Activated T-cell treated with anti-CD3 and anti-CD28 coated beads, Interleukin-2, amount 50 U/mL, for 72 hours (primary cell): Measurements from ENCODE around the gene GPR63. TPM values are rescaled to one million over a fixed set of nuclear protein-coding genes. Genes with fewer than 3 reads are reported as not detected.

Experiments used
- ATAC-seq, 2 donors: fragments of 150-1000 bp; cut with Tn5 transposase; replicated peaks in 1 of 2; 2 replicates each; pipeline ENCODE4 v1.10.0; 2021; ENCODE audit warnings: moderate library complexity in 2 of 2, mild to moderate bottlenecking in 1 of 2
- DNase-seq, 2 donors: peaks; one replicate each; pipeline ENCODE4 v3.0.0; 2021 to 2022; ENCODE audit warnings: mixed read lengths in 1 of 2
- H3K27ac Mint-ChIP-seq: one replicate; pipeline ENCODE4 v1.8.0; 2022; ENCODE audit warnings: mild to moderate bottlenecking, moderate library complexity, mixed read lengths
- H3K27me3 Mint-ChIP-seq: one replicate; pipeline ENCODE4 v1.8.0; 2022; ENCODE audit warnings: low read depth, mixed read lengths
- H3K36me3 Mint-ChIP-seq, 2 donors: one replicate each; pipeline ENCODE4 v1.8.0; 2022; ENCODE audit warnings: mixed read lengths in 2 of 2, mild to moderate bottlenecking in 1 of 2; ENCODE audit not compliant: insufficient read depth in 2 of 2
- H3K4me1 Mint-ChIP-seq: one replicate; pipeline ENCODE4 v1.8.0; 2022; ENCODE audit warnings: low read depth, mixed read lengths
- H3K4me3 Mint-ChIP-seq, 2 donors: one replicate each; pipeline ENCODE4 v1.8.0; 2022; ENCODE audit warnings: mild to moderate bottlenecking in 2 of 2, mixed read lengths in 2 of 2, moderate library complexity in 2 of 2
- H3K9me3 Mint-ChIP-seq, 2 donors: one replicate each; pipeline ENCODE4 v1.8.0; 2022; ENCODE audit warnings: mixed read lengths in 2 of 2
- total RNA-seq, 2 donors: library from RNA; stranded (reverse); gene quantifications; one replicate each; pipeline ENCODE4 v1.2.3, GENCODE V29; 2022

Gene GPR63
- total RNA-seq, 2 donors from 2014 or later: 1.5 to 1.8 TPM

DNA sequence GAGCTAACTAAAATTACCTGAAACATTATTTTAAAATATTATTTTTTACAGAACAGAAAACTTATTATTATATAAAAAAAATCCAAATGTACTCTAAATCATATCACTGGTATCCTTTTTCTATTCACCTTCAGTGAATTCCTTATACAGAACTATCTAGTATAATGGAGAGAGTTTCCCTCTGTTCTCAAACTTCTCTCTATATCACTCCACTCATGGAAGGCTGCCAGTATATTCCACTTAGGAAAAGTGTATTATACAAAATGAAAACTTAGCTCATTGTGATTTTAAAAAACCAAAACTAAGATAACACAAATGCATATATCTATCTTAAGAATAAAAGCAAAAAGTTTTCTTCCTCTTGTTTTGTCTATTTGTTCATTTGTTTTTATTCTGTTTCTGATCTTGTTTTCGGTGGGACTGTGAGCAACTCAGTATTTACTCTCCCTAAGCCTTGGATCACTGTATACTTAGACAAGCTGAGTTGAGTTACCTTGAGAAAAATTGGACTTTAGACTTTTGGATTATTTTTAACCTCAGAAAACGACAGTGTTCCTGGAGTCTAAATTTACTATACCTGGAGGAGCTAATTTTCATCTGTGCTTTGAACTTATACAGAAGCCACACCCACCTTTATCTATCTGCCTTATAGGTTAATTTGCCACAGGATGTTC, 61.4 kb downstream of the GPR63 start:
- no peaks in the 10 kb centered on the region for H3K9me3 Mint-ChIP-seq
- no peaks in the 10 kb centered on the region for H3K36me3 Mint-ChIP-seq
- H3K4me1 Mint-ChIP-seq: no peaks in the 10 kb centered on the region
- no peak overlapping the region for H3K4me3 Mint-ChIP-seq
- ATAC-seq (no peak), DNase-seq (no peak)
- peaks cover 6% of the 10 kb centered on the region for H3K27me3 Mint-ChIP-seq
- H3K27ac Mint-ChIP-seq: no peak overlapping the region

DNA sequence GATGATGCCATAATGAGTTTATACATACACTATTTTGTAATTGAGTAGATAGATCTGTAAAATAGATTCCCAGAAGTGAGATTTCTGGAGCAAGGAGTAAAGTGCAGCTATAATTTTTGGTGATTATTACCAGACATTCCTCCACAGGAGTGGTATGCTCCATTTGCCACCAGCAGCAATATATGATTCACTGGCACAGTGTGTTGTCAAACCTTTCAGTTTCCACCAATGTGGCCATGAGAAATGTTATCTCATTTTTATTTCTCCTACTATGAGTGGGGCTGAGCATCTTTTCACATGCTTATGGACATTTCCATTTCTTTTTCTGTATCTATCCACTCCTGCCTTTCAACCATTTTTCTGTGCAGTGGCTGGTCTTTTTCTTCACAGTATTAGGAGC, 70.5 kb downstream of the GPR63 start:
- ATAC-seq: peak; percentile 73 to 88
- peaks cover 4 to 9% of the 10 kb centered on the region in 2 donors for H3K9me3 Mint-ChIP-seq
- DNase-seq: peak in 1 of 2 donors; percentile 4
- H3K36me3 Mint-ChIP-seq: peaks cover 1 to 6% of the 10 kb centered on the region in 2 donors
- peaks cover 24% of the 10 kb centered on the region for H3K27me3 Mint-ChIP-seq
- no peak overlapping the region for H3K27ac Mint-ChIP-seq
- no peak overlapping the region for H3K4me3 Mint-ChIP-seq
- H3K4me1 Mint-ChIP-seq: no peaks in the 10 kb centered on the region

DNA sequence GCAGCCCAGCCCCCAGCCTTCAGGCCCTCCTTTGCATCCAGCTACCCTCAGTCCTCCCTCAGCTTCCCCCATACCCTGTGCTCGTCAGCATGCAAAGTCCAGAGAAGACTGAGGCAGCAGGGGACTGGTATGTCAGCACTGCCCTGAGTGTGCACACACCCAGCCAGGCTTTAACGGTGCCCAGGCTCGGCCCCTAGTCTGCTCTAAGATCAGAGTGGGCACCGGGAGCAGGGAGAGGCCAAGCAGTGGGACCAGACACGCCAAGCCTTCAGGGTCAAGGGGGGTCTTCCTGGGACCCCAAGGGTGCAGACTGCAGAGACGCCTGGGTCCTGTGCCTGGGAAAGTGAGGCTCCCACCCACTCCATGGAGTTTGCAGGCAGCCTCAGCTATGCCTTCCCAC, 74.7 kb downstream of the GPR63 start:
- H3K4me3 Mint-ChIP-seq: no peak overlapping the region

DNA sequence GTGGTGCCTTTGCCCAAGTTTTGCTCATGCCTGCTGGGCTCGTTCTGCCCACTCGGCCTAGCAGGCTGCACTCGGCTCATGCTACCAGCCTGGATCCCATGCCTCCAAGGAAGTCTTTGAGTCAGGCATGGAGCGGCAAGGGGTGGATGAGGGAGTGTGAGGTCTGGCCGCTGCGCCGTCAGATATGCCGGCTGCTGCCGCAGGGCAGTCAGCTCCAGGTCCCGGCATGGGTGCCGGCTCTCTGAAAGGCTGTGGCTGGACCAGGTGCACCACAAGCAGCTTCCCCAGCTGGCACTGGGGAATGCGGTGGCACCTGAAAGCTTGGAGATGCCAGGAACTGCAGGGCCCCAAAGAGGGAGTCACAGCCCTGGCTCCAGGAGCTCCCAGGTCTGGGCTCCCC, 75.5 kb downstream of the GPR63 start:
- Mint-ChIP-seq H3K9me3 (no peaks in the 10 kb centered on the region), H3K27ac (no peak overlapping the region), H3K4me3 (no peak overlapping the region), H3K27me3 (peaks cover 10% of the 10 kb centered on the region), H3K4me1 (peaks cover 6% of the 10 kb centered on the region), H3K36me3 (no peaks in the 10 kb centered on the region)
- ATAC-seq: no peak
- no peak for DNase-seq

More for the DNA sequence above, 74.7 kb downstream of the GPR63 start:
- ATAC-seq (no peak), DNase-seq (no peak)
- H3K27me3 Mint-ChIP-seq: peaks cover 8% of the 10 kb centered on the region
- H3K4me1 Mint-ChIP-seq: peaks cover 6% of the 10 kb centered on the region
- no peaks in the 10 kb centered on the region for H3K36me3 Mint-ChIP-seq
- no peak overlapping the region for H3K27ac Mint-ChIP-seq
- H3K9me3 Mint-ChIP-seq: no peaks in the 10 kb centered on the region

DNA sequence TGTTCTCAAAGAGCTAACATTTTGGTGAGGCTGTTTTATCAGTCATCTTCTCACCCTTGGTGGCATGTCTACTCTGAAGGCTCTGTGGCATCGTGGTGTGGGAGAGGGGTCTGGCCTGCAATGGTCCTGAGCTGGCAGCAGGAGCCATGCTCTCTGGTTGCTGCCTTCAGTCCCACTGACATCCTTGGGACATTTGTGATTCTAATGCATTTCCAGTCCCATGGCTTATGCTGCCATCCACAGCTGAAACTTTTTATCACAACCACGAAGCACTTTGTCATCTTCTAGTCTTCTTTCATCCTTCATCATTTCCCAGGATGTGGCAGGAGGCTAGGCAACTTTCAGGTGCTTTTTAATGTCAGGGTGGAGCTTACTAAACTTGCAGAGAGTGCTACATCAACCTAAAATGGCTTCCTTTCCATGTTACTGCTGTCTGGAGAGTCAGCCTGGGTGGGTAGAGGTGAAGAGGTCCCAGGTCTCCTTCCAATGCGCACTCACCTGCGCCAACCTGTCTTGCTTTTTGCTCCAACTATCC, 77.1 kb downstream of the GPR63 start:
- Mint-ChIP-seq H3K36me3 (no peaks in the 10 kb centered on the region), H3K27ac (no peak overlapping the region), H3K27me3 (peaks cover 14% of the 10 kb centered on the region), H3K9me3 (no peaks in the 10 kb centered on the region), H3K4me1 (peaks cover 6% of the 10 kb centered on the region), H3K4me3 (no peak overlapping the region)
- DNase-seq: no peak
- peak; percentile 24 to 48 for ATAC-seq

DNA sequence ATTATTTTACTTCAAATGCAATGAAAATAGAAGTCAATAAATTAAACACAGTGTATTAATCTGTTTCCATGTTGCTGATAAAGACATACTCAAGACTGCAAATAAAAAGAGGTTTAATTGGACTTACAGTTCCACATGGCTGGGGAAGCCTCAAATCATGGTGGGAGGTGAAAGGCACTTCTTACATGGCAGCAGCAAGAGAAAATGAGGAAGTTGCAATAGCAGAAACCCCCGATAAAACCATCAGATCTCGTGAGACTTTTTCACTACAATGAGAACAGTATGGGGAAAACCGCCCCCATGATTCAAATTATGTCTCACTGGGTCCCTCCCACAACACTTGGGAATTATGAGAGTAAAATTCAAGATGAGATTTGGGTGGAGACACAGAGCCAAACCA, 82.2 kb downstream of the GPR63 start:
- peaks cover under 1% of the 10 kb centered on the region for H3K4me1 Mint-ChIP-seq
- no peak overlapping the region for H3K4me3 Mint-ChIP-seq
- H3K9me3 Mint-ChIP-seq: no peaks in the 10 kb centered on the region
- ATAC-seq: no peak
- peaks cover 35% of the 10 kb centered on the region for H3K27me3 Mint-ChIP-seq
- no peaks in the 10 kb centered on the region for H3K36me3 Mint-ChIP-seq
- no peak overlapping the region for H3K27ac Mint-ChIP-seq
- DNase-seq: no peak

DNA sequence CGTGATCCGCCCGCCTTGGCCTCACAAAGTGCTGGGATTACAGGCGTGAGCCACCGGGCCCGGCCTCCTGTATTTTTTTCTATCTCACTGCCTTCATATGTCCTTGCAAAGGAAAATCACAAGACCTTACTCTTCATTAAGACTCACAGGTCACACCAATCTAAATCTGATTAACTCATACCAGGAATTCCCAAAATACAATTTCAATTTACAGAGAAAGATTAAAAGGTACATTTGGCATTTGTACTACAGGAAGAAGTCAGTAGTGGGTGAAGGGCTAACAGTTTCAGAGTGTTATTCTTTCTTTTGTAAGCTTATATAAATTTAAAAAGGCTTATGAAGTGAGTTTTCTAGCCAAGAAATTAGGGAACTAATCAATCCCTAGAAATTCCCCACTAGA, 87.4 kb downstream of the GPR63 start:
- no peaks in the 10 kb centered on the region for H3K9me3 Mint-ChIP-seq
- H3K4me1 Mint-ChIP-seq: no peaks in the 10 kb centered on the region
- ATAC-seq: no peak
- no peaks in the 10 kb centered on the region for H3K36me3 Mint-ChIP-seq
- no peak for DNase-seq
- no peak overlapping the region for H3K27ac Mint-ChIP-seq
- no peak overlapping the region for H3K4me3 Mint-ChIP-seq
- H3K27me3 Mint-ChIP-seq: peaks cover 42% of the 10 kb centered on the region

Other genes starting within 250 kb of the GPR63 start
- gene NDUFAF4, start 60.4 kb upstream of the GPR63 start, total RNA-seq: 10 to 100 TPM; 53.9 to 63.5 TPM
- gene KLHL32, start 87.3 kb upstream of the GPR63 start, total RNA-seq: 1 to 10 TPM; 2.1 TPM